Measurements from ENCODE around the gene MAML3.

The MAML3 gene

DNA sequence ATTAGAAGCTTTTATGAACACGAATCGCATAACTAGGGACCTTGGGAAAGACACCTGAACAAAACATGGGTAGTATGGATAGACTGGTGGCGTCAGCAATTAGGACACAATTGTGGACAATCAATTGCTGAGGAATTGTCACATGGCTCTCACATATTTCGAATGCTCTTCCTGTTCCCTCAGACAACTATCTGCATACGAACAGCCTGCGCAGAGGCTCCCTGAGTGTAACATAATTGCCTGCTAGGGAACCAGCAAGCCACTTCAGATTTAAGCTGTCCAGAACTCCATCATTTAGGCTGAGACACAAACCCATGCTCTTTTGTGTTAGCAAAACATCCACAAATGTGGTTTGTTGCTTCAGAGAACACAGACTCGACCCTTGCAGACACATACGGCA lies 327.6 kb downstream of the MAML3 start:
- in situ Hi-C loops (cut with MboI; ENCODE audit: low sequenced_read_pairs), result no loop called here

DNA sequence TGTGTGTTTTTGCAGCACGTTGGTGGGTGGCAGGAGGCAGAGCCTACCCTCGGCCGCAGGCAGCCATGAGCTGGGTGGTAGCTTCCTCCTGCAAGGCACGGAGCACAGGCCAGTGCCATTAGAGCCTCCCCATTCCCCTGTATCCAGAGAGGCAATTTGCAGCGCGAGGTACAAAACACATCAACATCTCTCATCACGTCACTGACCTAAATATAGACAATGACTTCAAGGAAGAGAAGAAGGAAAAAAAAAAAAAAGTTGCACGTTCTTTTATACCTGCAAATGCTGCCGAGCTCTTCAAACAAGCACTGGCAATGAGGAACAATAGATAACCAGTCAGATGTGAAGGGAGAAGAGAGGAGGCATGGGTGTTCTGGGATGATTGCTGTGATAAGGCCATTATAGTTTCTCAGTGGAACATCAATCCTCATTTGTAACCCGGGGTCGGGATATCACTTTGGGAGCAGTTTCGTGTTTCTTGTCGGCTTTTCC lies 328.4 kb downstream of the MAML3 start:
- in situ Hi-C loops (cut with MboI; ENCODE audit: low sequenced_read_pairs), result no loop called here

DNA sequence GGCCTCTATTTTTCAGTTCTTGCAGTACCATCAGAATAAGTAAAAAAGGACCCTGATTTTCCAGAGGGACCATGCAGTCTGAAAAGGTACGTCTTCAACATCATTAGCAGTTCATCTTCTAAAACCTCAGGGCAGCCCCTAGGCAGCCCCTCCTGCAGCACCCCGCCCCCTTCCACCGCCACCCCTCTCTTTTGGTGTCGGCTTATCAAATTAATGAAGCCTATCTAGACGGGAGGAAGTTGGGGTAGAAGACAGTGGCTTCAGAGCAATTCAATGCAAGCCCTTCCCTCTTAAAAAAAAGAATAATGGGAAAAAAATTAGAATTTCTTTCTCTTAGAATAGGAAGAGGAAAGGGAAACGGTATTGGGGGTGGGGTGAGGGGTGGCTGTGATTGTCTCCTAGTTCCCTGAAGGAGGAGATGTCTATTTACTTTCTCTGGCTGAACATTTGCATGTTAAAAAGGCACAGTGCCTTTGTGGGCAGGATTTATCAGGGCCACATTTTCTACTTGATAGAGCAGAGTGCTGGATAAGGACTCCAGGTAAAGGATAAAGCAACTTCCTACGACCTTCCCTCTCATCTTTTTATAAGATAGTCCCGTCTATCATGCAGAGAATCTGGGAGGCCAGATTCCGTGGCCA lies 329.0 kb downstream of the MAML3 start:
- in situ Hi-C loops (cut with MboI; ENCODE audit: low sequenced_read_pairs), result no loop called here

DNA sequence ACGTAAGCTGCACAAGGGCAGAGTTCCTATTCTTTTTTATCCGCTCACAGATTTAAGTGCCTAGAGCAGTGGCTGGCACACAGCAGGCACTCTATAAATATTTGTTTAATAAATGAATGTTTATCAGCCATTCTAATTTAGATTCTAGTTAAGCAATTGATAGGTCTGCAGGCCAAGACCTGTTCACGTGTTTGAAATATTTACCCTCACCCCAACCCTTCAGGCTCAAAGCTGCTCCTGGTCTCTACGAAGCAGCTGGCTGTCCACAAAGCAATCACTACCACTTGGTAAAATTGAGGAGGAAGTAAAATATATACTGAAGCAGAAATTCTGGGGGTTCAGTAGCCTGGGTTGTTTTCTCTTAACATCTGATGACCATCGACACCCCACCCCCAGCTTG lies 330.2 kb downstream of the MAML3 start:
- in situ Hi-C loops (cut with MboI; ENCODE audit: low sequenced_read_pairs), result no loop called here

DNA sequence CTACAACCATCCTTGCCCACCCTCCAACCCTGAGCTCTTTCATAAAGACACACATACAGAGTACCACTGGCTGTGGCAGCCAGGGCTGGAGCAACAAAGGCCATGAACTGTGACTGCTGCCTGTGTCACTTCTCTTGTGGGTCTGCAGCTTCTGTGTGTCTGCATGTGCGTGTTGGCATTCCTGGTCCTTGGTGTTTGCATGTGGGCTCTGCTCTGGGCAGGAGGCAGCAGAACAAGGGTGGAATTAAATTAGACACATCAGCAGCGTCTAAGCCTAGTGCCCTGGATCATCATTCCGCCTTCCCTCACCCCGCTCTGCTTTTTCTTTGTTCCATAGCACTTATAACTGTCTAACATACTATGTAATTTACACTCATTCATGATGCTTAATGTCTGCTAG lies 330.6 kb downstream of the MAML3 start:
- in situ Hi-C loops (cut with MboI; ENCODE audit: low sequenced_read_pairs), result no loop called here

DNA sequence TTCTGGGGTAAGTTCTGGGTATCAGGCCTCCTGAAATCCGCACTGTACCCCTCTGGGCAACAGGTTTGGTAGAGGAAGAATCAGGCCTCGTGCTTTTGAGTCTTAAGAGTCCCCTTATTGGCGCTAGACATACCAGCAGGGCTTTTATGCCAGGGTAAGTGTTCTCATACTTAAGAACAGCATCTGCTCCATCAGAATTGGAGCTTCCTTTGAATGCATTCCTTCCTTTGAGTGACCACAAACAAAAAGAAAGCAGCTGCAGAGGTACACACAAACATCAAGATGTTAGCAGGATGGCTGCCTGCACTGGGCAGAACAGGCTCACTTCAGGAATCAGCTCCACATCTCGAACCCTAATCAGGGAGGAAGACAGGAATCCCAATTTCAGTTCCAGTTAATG lies 331.6 kb downstream of the MAML3 start:
- in situ Hi-C loops (cut with MboI; ENCODE audit: low sequenced_read_pairs), result no loop called here

DNA sequence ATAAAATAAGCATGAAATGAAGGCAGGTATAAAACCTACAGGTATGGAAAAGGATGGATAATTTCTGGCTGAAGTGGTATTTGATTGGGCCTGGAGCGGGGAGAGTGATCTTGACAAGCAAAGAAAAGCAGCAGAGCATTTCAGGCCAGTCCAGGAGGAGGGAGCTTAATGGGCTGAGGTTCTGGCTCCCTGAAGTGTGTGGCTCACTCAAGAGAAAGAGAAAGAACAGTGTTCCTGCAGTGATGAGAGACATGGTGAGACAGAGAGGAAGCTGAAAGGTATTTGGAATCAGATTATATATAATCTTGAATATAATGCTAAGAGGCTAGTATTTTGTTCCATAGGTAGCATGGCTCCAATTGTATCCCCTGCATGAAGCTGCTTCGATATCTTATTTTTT lies 334.9 kb downstream of the MAML3 start:
- in situ Hi-C loops (cut with MboI; ENCODE audit: low sequenced_read_pairs), result no loop called here

DNA sequence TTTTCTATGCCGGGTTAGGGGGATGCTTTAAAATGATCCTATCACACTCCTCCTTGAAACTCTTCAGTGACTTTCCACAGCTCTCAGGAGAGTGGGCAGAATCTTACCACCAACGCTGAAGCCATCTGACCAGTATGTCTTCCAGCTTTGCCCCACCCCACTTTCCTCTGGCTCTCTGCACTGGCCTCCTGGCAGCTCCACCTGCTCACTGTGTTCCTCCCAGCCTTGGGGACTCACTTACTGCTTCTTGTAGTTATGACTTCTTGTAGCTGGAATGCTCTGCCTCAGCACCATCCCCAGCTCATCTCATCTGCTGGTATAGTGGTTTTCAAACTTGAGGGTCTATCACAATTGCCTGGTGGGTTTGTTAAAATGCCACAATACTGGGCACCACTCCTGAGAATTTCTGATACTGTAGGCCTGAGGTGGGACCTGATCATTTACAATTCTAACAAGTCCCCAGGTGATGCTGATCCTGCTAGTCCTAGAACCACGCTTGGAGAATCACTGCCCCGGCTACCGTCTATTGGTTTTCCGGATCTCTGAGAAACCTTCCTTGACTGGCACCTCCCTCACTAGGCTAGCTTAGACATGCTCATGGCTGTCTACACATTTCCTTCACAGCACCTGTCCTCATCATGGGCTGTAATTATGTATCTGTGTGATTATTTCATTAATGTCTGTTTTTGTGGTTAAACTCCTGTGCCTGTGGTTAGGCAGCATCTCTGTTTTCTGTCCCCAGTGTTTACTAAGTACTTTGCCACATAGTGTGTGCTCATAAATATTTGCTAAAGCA lies 336.1 kb downstream of the MAML3 start:
- in situ Hi-C loops (cut with MboI; ENCODE audit: low sequenced_read_pairs), result no loop called here

DNA sequence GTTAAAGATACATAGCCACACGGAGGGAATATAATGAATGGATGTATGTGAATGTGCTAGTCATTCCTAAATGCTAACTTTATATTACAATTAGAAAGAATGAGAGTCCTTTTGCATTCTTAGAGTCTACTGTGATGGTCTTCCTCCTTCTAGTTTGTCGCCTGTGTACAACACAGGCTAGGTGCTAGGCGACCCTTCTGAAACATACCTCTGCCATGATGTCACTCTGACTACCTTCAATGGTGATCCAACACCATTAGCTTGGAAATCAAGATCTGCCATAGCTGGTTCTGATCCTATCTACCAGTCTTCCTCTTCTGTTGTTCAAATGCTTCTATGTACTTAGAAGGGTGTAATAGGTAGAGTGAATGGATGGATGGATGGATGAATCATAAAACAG lies 337.1 kb downstream of the MAML3 start:
- in situ Hi-C loops (cut with MboI; ENCODE audit: low sequenced_read_pairs), result no loop called here

DNA sequence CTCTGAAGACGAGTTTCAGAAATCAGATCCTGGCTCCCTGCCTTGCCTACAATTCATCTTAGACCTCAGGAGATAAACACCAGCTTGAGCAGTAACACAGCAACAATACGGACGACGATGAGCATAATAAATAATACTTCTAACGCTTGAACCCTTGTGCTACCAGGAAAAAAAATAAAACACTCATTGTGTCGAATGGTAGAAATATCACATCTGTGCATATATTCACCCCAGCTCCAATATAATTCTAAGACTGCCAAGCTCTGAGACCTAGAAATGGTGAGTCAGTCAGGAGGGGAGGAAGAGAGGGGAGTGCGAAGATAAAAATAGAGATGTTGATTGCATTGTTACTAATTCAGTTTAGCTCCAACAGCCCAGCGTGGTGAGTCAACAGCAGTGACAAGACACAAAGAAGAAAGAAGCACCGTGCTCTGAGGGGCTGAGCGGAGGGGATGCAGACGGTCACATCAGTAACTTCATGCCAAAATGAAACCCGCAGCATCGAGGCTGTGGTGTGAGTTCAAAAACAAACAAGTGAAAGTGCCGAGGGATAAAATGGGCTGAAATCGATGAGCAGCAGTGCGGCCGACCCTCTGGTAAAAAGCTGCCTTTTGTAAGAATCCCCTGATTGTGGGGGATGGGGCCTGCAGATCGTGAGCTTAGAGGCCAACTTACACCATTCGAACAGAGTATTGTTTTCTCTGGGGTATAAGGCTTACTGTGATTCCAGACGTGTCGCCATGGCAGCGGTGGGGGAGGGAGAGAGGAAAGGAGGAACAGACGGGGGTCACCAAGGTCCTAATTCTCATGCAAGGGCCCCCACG lies 338.0 kb downstream of the MAML3 start:
- in situ Hi-C loops (cut with MboI; ENCODE audit: low sequenced_read_pairs), result no loop called here

DNA sequence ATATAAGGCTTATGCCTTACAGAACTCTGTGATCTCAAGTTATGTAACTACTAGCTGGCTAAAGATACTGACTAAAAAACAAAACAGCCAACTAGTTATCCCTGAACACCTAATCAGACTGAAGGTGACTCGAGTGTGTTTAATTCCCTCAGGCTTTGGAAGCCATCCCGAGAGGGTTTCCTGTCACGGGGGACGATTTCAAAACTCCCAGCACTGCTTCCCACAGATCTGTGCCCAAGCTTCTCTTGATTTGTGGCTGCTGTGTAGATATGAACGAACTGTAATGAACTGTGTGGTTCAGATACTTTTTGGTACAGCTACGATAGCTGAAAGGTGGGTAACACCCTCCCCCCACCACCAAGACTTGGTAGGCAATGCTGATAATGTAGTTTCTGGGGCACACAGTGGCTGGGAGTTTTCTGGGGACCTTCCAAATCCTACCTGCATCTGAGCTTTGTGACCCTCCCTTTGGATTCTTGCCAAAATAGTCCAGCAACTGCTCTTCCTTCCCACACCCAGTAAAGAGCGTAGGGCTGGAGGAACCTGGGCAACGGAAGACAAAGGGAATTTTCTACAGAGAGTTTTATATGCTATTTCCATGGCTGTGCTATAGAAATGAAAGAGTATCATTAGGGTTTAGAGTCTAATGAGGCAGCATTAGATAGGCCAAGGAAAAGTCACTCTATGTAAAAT lies 339.5 kb downstream of the MAML3 start:
- in situ Hi-C loops (cut with MboI; ENCODE audit: low sequenced_read_pairs), result no loop called here

DNA sequence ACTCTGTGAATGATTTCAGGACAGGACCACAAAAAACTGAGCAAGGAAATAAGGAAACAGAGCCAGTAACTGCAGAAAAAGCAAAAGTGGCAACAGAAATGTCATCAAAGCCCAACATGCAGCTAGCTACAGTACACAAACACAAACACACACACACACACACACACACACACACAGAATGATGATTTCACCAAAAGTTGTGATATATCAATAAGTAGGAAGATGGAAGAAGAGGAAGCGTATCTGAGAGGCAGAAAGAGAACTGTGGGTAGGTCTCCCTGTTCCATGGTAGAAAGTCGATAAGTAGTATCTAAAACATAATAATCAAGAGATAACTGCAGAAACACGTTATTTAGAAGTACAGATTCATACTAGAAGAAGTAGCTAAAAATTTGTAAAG lies 340.1 kb downstream of the MAML3 start:
- in situ Hi-C loops (cut with MboI; ENCODE audit: low sequenced_read_pairs), result no loop called here

DNA sequence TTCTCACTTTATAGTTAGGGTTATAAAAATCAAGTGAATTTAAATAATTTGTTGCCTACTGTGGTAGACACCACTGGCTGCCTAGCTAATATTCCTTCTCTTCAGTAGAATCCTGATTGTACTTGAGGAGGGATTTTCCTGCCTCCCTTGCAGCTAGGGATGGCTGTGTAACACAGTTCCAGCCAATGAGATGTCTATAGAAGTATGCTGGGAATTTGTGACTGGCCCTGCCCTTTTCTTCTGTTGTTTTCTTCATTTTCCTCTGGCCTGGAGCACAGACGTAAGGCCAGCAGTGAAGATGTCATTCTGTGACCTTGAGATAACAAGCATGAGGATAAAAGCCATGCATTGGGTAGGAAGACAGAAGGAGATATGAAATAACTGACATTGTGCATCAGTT lies 343.3 kb downstream of the MAML3 start:
- in situ Hi-C loops (cut with MboI; ENCODE audit: low sequenced_read_pairs), result no loop called here

DNA sequence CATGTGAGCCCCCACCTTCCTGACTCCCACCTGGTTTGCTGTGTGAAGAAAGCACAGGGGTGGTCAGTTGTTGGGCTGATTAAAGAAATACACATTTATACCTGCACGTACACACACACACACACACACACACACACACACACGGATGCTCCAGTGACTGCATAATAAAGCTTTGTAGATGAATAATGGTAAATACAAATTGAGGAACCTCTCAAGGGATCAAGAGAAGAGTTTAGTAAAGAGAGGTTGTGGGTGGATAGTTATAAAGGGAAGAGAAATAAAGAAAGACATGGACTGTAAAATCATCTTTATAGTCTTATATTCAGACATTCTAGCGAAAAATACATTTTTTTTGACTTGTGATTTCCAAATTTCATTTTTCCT lies 344.2 kb downstream of the MAML3 start:
- in situ Hi-C loops (cut with MboI; ENCODE audit: low sequenced_read_pairs), result no loop called here

DNA sequence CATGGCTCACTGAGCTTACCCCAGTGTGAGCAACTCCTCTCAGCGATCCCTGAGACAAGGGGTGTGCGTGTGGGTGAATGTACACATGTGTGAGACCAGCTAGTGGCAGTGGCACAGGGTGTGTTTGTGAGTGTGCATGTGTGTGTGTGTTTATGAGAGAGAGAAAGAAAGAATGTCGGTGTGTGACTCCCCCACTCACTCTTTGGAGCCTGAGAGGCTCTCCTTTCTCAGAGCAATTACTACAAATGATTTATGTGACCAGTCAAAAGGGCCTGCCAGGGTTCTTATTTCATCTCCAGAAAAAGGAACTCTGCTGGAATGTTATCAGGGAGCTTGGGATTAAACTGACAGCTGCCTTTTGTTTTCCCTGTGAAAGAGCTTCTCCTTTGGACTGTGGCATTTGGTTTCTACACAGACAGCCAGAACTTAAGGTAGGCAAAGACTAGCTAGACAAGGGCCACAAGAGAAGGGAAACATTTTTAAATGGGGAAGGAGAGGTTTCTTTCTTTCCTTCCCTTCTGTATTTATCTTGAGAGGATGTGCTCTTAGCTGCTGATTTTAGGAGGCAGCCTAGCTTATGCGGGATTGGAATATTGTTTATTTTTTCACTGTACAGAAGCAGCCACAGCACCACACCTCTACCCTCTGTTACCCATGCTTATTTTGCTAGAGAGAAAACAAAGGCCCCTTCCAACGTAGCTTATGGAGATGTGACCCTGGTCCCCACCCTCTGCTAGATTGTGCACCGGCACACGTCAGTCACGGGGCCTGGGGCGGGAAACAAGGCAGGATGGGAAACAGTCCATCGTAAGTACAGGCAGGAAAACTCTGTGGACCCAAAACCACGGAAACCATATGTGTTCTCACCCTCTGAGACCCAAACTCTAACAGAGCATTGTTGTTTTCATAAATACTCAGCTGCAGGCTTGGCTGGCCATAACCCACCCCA lies 344.9 kb downstream of the MAML3 start:
- in situ Hi-C loops (cut with MboI; ENCODE audit: low sequenced_read_pairs), result no loop called here

DNA sequence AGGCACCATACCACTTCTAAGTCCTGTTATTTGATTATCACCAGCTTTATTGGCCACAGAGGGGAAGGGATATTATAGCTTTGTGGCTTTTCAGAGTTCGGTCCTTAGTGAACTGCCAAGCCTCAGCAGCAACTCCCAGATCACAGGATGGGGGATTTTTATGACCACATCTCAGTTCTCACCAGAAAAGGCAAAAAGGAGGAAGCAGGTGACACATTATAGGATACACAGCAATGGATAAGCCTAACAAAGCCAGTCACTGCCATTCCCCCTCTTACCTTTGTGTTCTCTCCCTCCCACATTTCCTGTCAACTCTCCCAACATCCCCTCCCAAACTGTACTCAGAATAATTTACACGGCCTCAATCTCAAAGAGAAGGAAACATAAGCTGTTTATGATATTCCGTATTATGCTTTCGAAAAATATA lies 345.6 kb downstream of the MAML3 start:
- in situ Hi-C loops (cut with MboI; ENCODE audit: low sequenced_read_pairs), result no loop called here

DNA sequence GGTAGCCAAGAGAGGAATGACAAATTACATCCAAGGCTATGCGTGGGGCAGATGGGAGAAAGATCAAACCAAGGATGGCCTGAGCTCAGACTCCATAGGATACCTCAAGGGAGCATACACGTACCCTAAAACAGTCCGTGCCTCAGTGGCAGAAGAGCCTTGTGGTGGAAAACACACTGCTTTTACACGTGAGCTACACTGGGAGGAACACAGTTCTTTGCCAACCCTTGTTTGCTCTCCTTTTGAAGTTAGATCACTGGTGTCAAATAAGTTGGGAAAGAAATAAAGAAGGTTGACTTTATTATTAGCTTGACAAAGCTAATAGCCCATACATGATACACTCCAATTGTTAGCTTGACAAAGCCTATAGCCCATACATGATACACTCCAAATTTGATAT lies 346.5 kb downstream of the MAML3 start:
- in situ Hi-C loops (cut with MboI; ENCODE audit: low sequenced_read_pairs), result no loop called here

DNA sequence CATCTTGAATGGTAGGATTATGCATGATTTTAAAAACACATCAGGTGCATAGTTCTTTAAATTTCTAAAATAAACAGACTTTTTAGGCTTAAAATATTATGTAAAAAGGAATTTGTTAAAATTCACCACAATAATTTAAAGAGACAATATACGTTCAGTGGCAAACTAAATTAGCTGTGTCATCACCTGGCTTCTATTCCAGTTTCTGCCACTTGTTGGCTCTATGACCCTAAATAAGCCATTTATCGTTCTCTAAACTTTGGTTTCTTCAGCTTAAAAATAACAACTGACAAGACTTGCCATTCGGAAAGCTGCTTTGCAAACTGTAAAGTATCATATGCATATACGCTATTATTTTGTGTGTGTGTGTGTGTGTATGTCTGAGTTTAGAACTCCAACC lies 347.1 kb downstream of the MAML3 start:
- in situ Hi-C loops (cut with MboI; ENCODE audit: low sequenced_read_pairs), result no loop called here

DNA sequence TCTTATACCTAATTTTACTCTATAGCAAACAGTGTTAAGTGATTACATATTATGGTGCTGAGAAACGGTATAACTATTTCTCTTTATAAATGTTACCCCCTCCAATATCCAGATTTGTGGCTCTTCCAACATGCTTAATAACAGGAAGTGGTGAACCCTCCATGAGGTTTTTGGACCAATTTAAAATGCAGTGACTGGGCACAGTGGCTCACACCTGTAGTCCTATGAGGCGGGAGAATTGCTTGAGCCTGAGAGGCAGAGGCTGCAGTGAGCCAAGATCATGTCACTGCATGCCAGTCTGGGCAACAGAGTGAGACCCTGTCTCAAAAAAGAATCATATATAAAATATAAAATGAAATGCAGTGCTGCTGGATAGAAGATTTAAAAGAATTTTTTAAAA lies 351.1 kb downstream of the MAML3 start:
- in situ Hi-C loops (cut with MboI; ENCODE audit: low sequenced_read_pairs), result no loop called here

DNA sequence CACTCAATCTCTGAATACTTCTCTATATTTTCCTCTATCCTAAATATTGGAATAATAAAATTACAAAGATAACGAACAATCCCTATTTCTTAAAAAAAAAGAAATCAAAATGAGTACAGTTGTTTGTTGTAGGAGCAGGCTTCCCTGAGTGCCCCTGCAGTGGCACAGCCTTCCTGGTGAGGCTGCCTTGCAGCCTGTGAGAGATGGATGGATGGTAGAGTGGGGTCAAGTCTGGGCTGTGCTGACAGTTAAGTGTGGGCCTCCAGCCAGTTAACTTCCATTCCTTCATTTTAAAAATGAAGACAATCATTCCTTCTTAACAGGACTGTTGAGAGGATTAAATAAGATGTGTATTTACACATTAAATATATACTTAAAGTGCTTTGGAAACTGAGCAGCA lies 351.5 kb downstream of the MAML3 start:
- in situ Hi-C loops (cut with MboI; ENCODE audit: low sequenced_read_pairs), result no loop called here
